Caco-2 (cell line): ENCODE results near the gene LRRC27. TPM values are rescaled to one million over a fixed set of nuclear protein-coding genes. Genes with fewer than 3 reads are reported as not detected.

Source experiments
- BruUV-seq: library from RNA; stranded (reverse); fragments of 400-500 nt; replicated peaks from 2 replicates; lab custom pipeline; 2021; lab: Mats Ljungman, UMichigan
- CTCF ChIA-PET: fragments of 300-600 bp; sonication (Branson Sonifier 250); formaldehyde crosslinking; loops from one replicate; lab custom pipeline; 2022; ENCODE audit warnings: antibody characterized with exemption; lab: Charles Lee
- POLR2A ChIA-PET: fragments of 300-600 bp; sonication (Branson Sonifier 250); formaldehyde crosslinking; loops from one replicate; lab custom pipeline; 2022; ENCODE audit warnings: antibody characterized with exemption; lab: Charles Lee
- DNase-seq, 2 experiments: peaks; one replicate each; pipeline versions ENCODE4 v3.0.0 to v3.0.0-alpha.2; 2020 to 2022
- H3K27me3 ChIP-seq: replicated peaks from 2 replicates; pipeline ENCODE4 v1.6.0; 2011; ENCODE audit warnings: low read length; ENCODE audit not compliant: control insufficient read depth, insufficient read depth
- H3K36me3 ChIP-seq: 2 replicates; pipeline ENCODE4 v1.5.1; 2011; ENCODE audit warnings: low read length; ENCODE audit not compliant: control insufficient read depth, insufficient read depth
- H3K4me1 ChIP-seq: fragments of 250-450 bp; sonication (Bioruptor Pico); 2 replicates; pipeline ENCODE4 v1.5.1; 2020; ENCODE audit warnings: mild to moderate bottlenecking
- H3K4me3 ChIP-seq: 2 replicates; pipeline ENCODE4 v1.5.1; 2011; ENCODE audit warnings: low read depth, mild to moderate bottlenecking, control low read depth, low read length
- H3K9me3 ChIP-seq: fragments of 250-450 bp; sonication (Bioruptor Pico); 2 replicates; pipeline ENCODE4 v1.5.1; 2020; ENCODE audit warnings: mild to moderate bottlenecking, moderate library complexity
- H3K27ac Mint-ChIP-seq: one replicate; pipeline ENCODE4 v1.8.0; 2022; ENCODE audit warnings: mixed read lengths; ENCODE audit not compliant: unreplicated experiment
- H3K27me3 Mint-ChIP-seq: one replicate; pipeline ENCODE4 v1.8.0; 2022; ENCODE audit warnings: mixed read lengths; ENCODE audit not compliant: insufficient read depth, unreplicated experiment
- H3K36me3 Mint-ChIP-seq: one replicate; pipeline ENCODE4 v1.8.0; 2022; ENCODE audit warnings: mild to moderate bottlenecking, mixed read lengths; ENCODE audit not compliant: insufficient read depth, unreplicated experiment
- H3K4me1 Mint-ChIP-seq: one replicate; pipeline ENCODE4 v1.8.0; 2022; ENCODE audit warnings: low read depth, mixed read lengths; ENCODE audit not compliant: unreplicated experiment
- H3K4me3 Mint-ChIP-seq: one replicate; pipeline ENCODE4 v1.8.0; 2022; ENCODE audit warnings: mild to moderate bottlenecking, moderate library complexity, mixed read lengths; ENCODE audit not compliant: unreplicated experiment
- H3K9me3 Mint-ChIP-seq: one replicate; pipeline ENCODE4 v1.8.0; 2022; ENCODE audit warnings: mixed read lengths; ENCODE audit not compliant: unreplicated experiment
- CTCF ChIP-seq, 2 experiments: fragments of 200-600 bp in 1 of 2; IDR thresholded peaks; 1 replicate in 1 of 2; 2 replicates in 1 of 2; pipeline versions ENCODE4 v1.5.1 to v1.8.0; 2011 to 2022; ENCODE audit warnings: antibody characterized with exemption in 1 of 2, control low read depth in 1 of 2, inconsistent platforms in 1 of 2, low read depth in 1 of 2, low read length in 1 of 2, mild to moderate bottlenecking in 1 of 2, moderate library complexity in 1 of 2; ENCODE audit not compliant: insufficient read depth in 1 of 2, severe bottlenecking in 1 of 2, unreplicated experiment in 1 of 2
- intact Hi-C: fragments of 100-400 bp; cut with micrococcal nuclease; formaldehyde crosslinking; loops from one replicate; pipeline ENCODE4 v1.10.0; 2022; ENCODE audit not compliant: unreplicated experiment
- total RNA-seq: library from RNA; stranded (reverse); gene quantifications from 2 replicates; pipeline ENCODE4 v1.2.3, GENCODE V29; 2022

Gene LRRC27
- total RNA-seq, 1 experiment from 2014 or later: 11.7 TPM

GRCh38 chr10:132415255-132415654, 83.3 kb downstream of the LRRC27 start:
- TF ChIP-seq CTCF (IDR thresholded peaks at IDR 0.05; ENCODE audit: insufficient read depth in 1 of 2, low read depth in 1 of 2, low read length in 1 of 2, severe bottlenecking in 1 of 2, unreplicated experiment in 1 of 2): no peak
- POLR2A ChIA-PET: no interaction called here
- peaks cover 21% of the 10 kb centered on the region for H3K36me3 Mint-ChIP-seq
- Histone ChIP-seq H3K27me3 (no peaks in the 10 kb centered on the region), H3K36me3 (peaks cover 1% of the 10 kb centered on the region; the same call in 1 of the 2 replicates), H3K4me3 (no peak overlapping the region), H3K9me3 (no peaks in the 10 kb centered on the region), H3K4me1 (peaks cover 28% of the 10 kb centered on the region)
- H3K4me1 Mint-ChIP-seq: peaks cover 22% of the 10 kb centered on the region
- no peak overlapping the region for H3K4me3 Mint-ChIP-seq
- BruUV-seq: no TSS peak
- intact Hi-C loops: no loop called here
- CTCF ChIA-PET: no interaction called here
- DNase-seq: no peak
- peak overlapping the region; percentile 15 for H3K27ac Mint-ChIP-seq
- no peaks in the 10 kb centered on the region for H3K9me3 Mint-ChIP-seq
- no peaks in the 10 kb centered on the region for H3K27me3 Mint-ChIP-seq

GRCh38 chr10:132415956-132416355, 84.0 kb downstream of the LRRC27 start:
- H3K4me1 ChIP-seq: peaks cover 35% of the 10 kb centered on the region
- H3K27me3 ChIP-seq: no peaks in the 10 kb centered on the region
- H3K9me3 ChIP-seq: no peaks in the 10 kb centered on the region
- peaks cover 1% of the 10 kb centered on the region; the same call in 1 of the 2 replicates for H3K36me3 ChIP-seq
- intact Hi-C loops: no loop called here
- no peak for TF ChIP-seq CTCF (IDR thresholded peaks at IDR 0.05; ENCODE audit: insufficient read depth in 1 of 2, low read depth in 1 of 2, low read length in 1 of 2, severe bottlenecking in 1 of 2, unreplicated experiment in 1 of 2)
- Mint-ChIP-seq H3K27ac (peak overlapping the region; percentile 15), H3K4me1 (peaks cover 22% of the 10 kb centered on the region), H3K9me3 (no peaks in the 10 kb centered on the region), H3K27me3 (no peaks in the 10 kb centered on the region), H3K4me3 (no peak overlapping the region), H3K36me3 (peaks cover 24% of the 10 kb centered on the region)
- no peak for DNase-seq
- H3K4me3 ChIP-seq: no peak overlapping the region
- CTCF ChIA-PET: no interaction called here
- no TSS peak for BruUV-seq
- POLR2A ChIA-PET: no interaction called here

GRCh38 chr10:132416566-132417256, 84.7 kb downstream of the LRRC27 start:
- TF ChIP-seq CTCF (IDR thresholded peaks at IDR 0.05; ENCODE audit: insufficient read depth in 1 of 2, low read depth in 1 of 2, low read length in 1 of 2, severe bottlenecking in 1 of 2, unreplicated experiment in 1 of 2): no peak
- CTCF ChIA-PET: no interaction called here
- intact Hi-C loops: no loop called here
- no TSS peak for BruUV-seq
- POLR2A ChIA-PET: no interaction called here
- peaks cover 22% of the 10 kb centered on the region for H3K4me1 Mint-ChIP-seq
- peaks cover 29% of the 10 kb centered on the region for H3K36me3 Mint-ChIP-seq
- H3K4me3 Mint-ChIP-seq: no peak overlapping the region
- no peaks in the 10 kb centered on the region for H3K27me3 Mint-ChIP-seq
- H3K27ac Mint-ChIP-seq: no peak overlapping the region
- no peak overlapping the region for H3K4me3 ChIP-seq
- no peak for DNase-seq
- peaks cover 42% of the 10 kb centered on the region for H3K4me1 ChIP-seq
- peaks cover 1% of the 10 kb centered on the region; the same call in 1 of the 2 replicates for H3K36me3 ChIP-seq
- no peaks in the 10 kb centered on the region for H3K9me3 Mint-ChIP-seq
- H3K27me3 ChIP-seq: no peaks in the 10 kb centered on the region
- H3K9me3 ChIP-seq: no peaks in the 10 kb centered on the region
